H1 (cell line): Measurements from ENCODE around the gene CCNT2. TPM values are rescaled to one million over a fixed set of nuclear protein-coding genes. Genes with fewer than 3 reads are reported as not detected.

Experiments used
- CTCF ChIA-PET: fragments of 300-600 bp; sonication (Branson Sonifier 250); formaldehyde crosslinking; loops from one replicate; lab custom pipeline; 2021; ENCODE audit not compliant: partially characterized antibody; lab: Charles Lee
- POLR2A ChIA-PET: fragments of 300-600 bp; sonication (Branson Sonifier 250); formaldehyde crosslinking; loops from one replicate; lab custom pipeline; 2021; ENCODE audit warnings: inconsistent platforms; ENCODE audit not compliant: partially characterized antibody; lab: Charles Lee
- DNase-seq, 2 experiments: peaks; one replicate each; pipeline versions ENCODE4 v3.0.0 to v3.0.0-alpha.2; 2010 to 2022; ENCODE audit warnings: low spot score in 2 of 2, low read depth in 1 of 2, mixed read lengths in 1 of 2
- FAIRE-seq: peaks from 2 replicates; lab custom pipeline; 2011; peaks lifted over from hg19 to GRCh38; lab: Jason Lieb, UNC
- H2AFZ ChIP-seq: 2 replicates; pipeline ENCODE4 v1.8.1; 2012; ENCODE audit warnings: low read length, inconsistent platforms
- H2AK5ac ChIP-seq: 2 replicates; pipeline ENCODE4 v1.6.1; 2013; ENCODE audit warnings: low read depth, low read length
- H2BK120ac ChIP-seq: replicated peaks from 2 replicates; pipeline ENCODE3; 2013; ENCODE audit warnings: low read depth, low read length, inconsistent platforms
- H2BK12ac ChIP-seq: 2 replicates; pipeline ENCODE4 v1.6.1; 2013; ENCODE audit warnings: low read depth, low read length
- H2BK15ac ChIP-seq: 2 replicates; pipeline ENCODE4 v1.6.1; 2013; ENCODE audit warnings: low read length
- H2BK20ac ChIP-seq: 2 replicates; pipeline ENCODE4 v1.6.1; 2013; ENCODE audit warnings: low read length
- H2BK5ac ChIP-seq: 2 replicates; pipeline ENCODE4 v1.6.1; 2013; ENCODE audit warnings: low read depth, low read length
- H3K14ac ChIP-seq: 2 replicates; pipeline ENCODE4 v1.6.1; 2013; ENCODE audit warnings: inconsistent platforms; ENCODE audit not compliant: insufficient read length
- H3K18ac ChIP-seq: 2 replicates; pipeline ENCODE4 v1.6.1; 2013; ENCODE audit warnings: low read length; ENCODE audit errors: extremely low read depth
- H3K23ac ChIP-seq: 2 replicates; pipeline ENCODE4 v1.6.1; 2013; ENCODE audit warnings: inconsistent platforms; ENCODE audit not compliant: insufficient read length
- H3K23me2 ChIP-seq: 2 replicates; pipeline ENCODE4 v1.6.1; 2013; ENCODE audit warnings: low read depth, low read length
- H3K27ac ChIP-seq: 2 replicates; pipeline ENCODE4 v1.6.1; 2011; ENCODE audit warnings: low read depth, low read length, inconsistent platforms
- H3K27me3 ChIP-seq, 4 experiments: replicated peaks in 1 of 4; 1 replicate in 1 of 4; 2 replicates in 3 of 4; pipeline versions ENCODE4 v1.6.1 to v1.8.1; 2011 to 2013; ENCODE audit warnings: low read length in 3 of 4, mild to moderate bottlenecking in 3 of 4, inconsistent platforms in 2 of 4, mixed read lengths in 2 of 4, moderate library complexity in 1 of 4; ENCODE audit not compliant: control insufficient read depth in 3 of 4, insufficient read depth in 3 of 4; ENCODE audit errors: extremely low read depth in 1 of 4
- H3K36me3 ChIP-seq, 4 experiments: 2 replicates each; pipeline versions ENCODE4 v1.6.1 to v1.8.1; 2011 to 2013; ENCODE audit warnings: mild to moderate bottlenecking in 4 of 4, low read length in 3 of 4, moderate library complexity in 2 of 4, control low read depth in 1 of 4, inconsistent platforms in 1 of 4; ENCODE audit not compliant: insufficient read depth in 4 of 4, control insufficient read depth in 2 of 4
- H3K4ac ChIP-seq: replicated peaks from 2 replicates; pipeline ENCODE3; 2013; ENCODE audit warnings: low read length, low read depth, mixed read lengths, inconsistent platforms; ENCODE audit not compliant: insufficient read length
- H3K4me1 ChIP-seq, 4 experiments: replicated peaks in 1 of 4; 1 replicate in 1 of 4; 2 replicates in 3 of 4; pipeline versions ENCODE4 v1.6.1 to v1.8.1; 2011 to 2013; ENCODE audit warnings: low read length in 3 of 4, inconsistent platforms in 2 of 4, mixed read lengths in 1 of 4; ENCODE audit not compliant: insufficient read depth in 4 of 4, control insufficient read depth in 3 of 4
- H3K4me2 ChIP-seq, 2 experiments: 2 replicates each; pipeline versions ENCODE4 v1.6.1 to v1.8.1; 2011 to 2013; ENCODE audit warnings: low read depth in 2 of 2, low read length in 2 of 2, control low read depth in 1 of 2, inconsistent platforms in 1 of 2, mild to moderate bottlenecking in 1 of 2; ENCODE audit not compliant: insufficient read depth in 1 of 2
- H3K4me3 ChIP-seq, 4 experiments: fragments of 200-600, 300-600 bp in 1 of 4; sonication (generic), shearing (Covaris generic), sonication (Bioruptor Twin) in 1 of 4; 2 replicates each; pipeline versions ENCODE4 v1.5.1 to v1.8.1; 2011 to 2016; ENCODE audit warnings: low read length in 4 of 4, low read depth in 3 of 4, control low read depth in 2 of 4, inconsistent platforms in 2 of 4, mild to moderate bottlenecking in 2 of 4, mixed read lengths in 1 of 4, moderate library complexity in 1 of 4; ENCODE audit not compliant: insufficient read depth in 2 of 4; ENCODE audit errors: extremely low read depth in 1 of 4
- H3K56ac ChIP-seq: replicated peaks from 2 replicates; pipeline ENCODE3; 2013; ENCODE audit warnings: low read depth, mild to moderate bottlenecking, mixed read lengths, low read length, inconsistent platforms; ENCODE audit not compliant: insufficient read length
- H3K79me1 ChIP-seq: 2 replicates; pipeline ENCODE4 v1.6.1; 2013; ENCODE audit warnings: low read depth, low read length, control low read depth
- H3K79me2 ChIP-seq, 2 experiments: 2 replicates each; pipeline versions ENCODE4 v1.6.1 to v1.8.1; 2012 to 2013; ENCODE audit warnings: low read length in 2 of 2, mild to moderate bottlenecking in 2 of 2, inconsistent platforms in 1 of 2; ENCODE audit not compliant: insufficient read depth in 2 of 2, control insufficient read depth in 1 of 2
- H3K9ac ChIP-seq, 4 experiments: replicated peaks in 1 of 4; 1 replicate in 1 of 4; 2 replicates in 3 of 4; pipeline versions ENCODE4 v1.6.1 to v1.8.1; 2011 to 2013; ENCODE audit warnings: low read depth in 3 of 4, low read length in 3 of 4, control low read depth in 2 of 4, mild to moderate bottlenecking in 2 of 4, moderate library complexity in 2 of 4, inconsistent platforms in 1 of 4; ENCODE audit errors: extremely low read depth in 1 of 4
- H3K9me3 ChIP-seq, 2 experiments: 2 replicates each; pipeline versions ENCODE4 v1.6.1 to v1.8.1; 2012 to 2013; ENCODE audit warnings: mild to moderate bottlenecking in 2 of 2, moderate library complexity in 2 of 2, control low read depth in 1 of 2, inconsistent platforms in 1 of 2, low read depth in 1 of 2, low read length in 1 of 2, mixed read lengths in 1 of 2; ENCODE audit not compliant: insufficient read depth in 2 of 2
- H4K20me1 ChIP-seq, 2 experiments: replicated peaks in 1 of 2; 2 replicates each; pipeline versions ENCODE3 to v1.8.1; 2011 to 2013; ENCODE audit warnings: inconsistent platforms in 2 of 2, low read length in 2 of 2, mild to moderate bottlenecking in 1 of 2; ENCODE audit not compliant: insufficient read depth in 2 of 2, control insufficient read depth in 1 of 2
- H4K5ac ChIP-seq: 2 replicates; pipeline ENCODE4 v1.6.1; 2013; ENCODE audit warnings: low read length, low read depth, mixed read lengths, inconsistent platforms; ENCODE audit not compliant: insufficient read length
- H4K8ac ChIP-seq: 2 replicates; pipeline ENCODE4 v1.8.0; 2013; ENCODE audit warnings: mild to moderate bottlenecking, moderate library complexity, low read length, inconsistent platforms; ENCODE audit not compliant: insufficient read depth; ENCODE audit errors: extremely low read depth
- H4K91ac ChIP-seq: replicated peaks from 2 replicates; pipeline ENCODE3; 2013; ENCODE audit warnings: low read length, mixed read lengths, inconsistent platforms; ENCODE audit not compliant: insufficient read length
- ATF2 ChIP-seq: IDR thresholded peaks from 2 replicates; pipeline ENCODE4 v1.6.1; 2012; ENCODE audit warnings: low read length, inconsistent platforms
- CHD2 ChIP-seq: IDR thresholded peaks from 2 replicates; pipeline ENCODE4 v1.6.1; 2012; ENCODE audit warnings: low read length, improper control_type of control experiment
- FOSL1 ChIP-seq: IDR thresholded peaks from 2 replicates; pipeline ENCODE4 v1.6.1; 2011; ENCODE audit warnings: mild to moderate bottlenecking, low read depth, low read length, moderate library complexity; ENCODE audit not compliant: insufficient read depth
- GABPA ChIP-seq: IDR thresholded peaks from 2 replicates; pipeline ENCODE4 v1.6.1; 2011; ENCODE audit warnings: mild to moderate bottlenecking, low read length, moderate library complexity, borderline replicate concordance; ENCODE audit not compliant: insufficient read depth
- GTF2F1 ChIP-seq: IDR thresholded peaks from 2 replicates; pipeline ENCODE4 v1.6.1; 2012; ENCODE audit warnings: low read depth, low read length, improper control_type of control experiment, borderline replicate concordance
- HDAC2 ChIP-seq, 2 experiments: fragments of 300-600 bp in 1 of 2; sonication (generic) in 1 of 2; IDR thresholded peaks; 2 replicates each; pipeline ENCODE4 v1.6.1; 2011 to 2012; ENCODE audit warnings: low read depth in 2 of 2, low read length in 2 of 2, mild to moderate bottlenecking in 2 of 2, moderate library complexity in 2 of 2, borderline replicate concordance in 1 of 2, inconsistent platforms in 1 of 2
- MAFK ChIP-seq: IDR thresholded peaks from 2 replicates; pipeline ENCODE4 v1.6.1; 2012; ENCODE audit warnings: low read depth, mild to moderate bottlenecking, improper control_type of control experiment, low read length
- RBBP5 ChIP-seq: IDR thresholded peaks from 2 replicates; pipeline ENCODE4 v1.7.1; 2012; ENCODE audit warnings: low read depth, mild to moderate bottlenecking, inconsistent platforms, low read length, moderate library complexity, borderline replicate concordance
- RXRA ChIP-seq: IDR thresholded peaks from 2 replicates; pipeline ENCODE4 v1.6.1; 2011; ENCODE audit warnings: low read depth, mild to moderate bottlenecking, low read length, moderate library complexity; ENCODE audit not compliant: insufficient read depth
- SAP30 ChIP-seq: fragments of 300-600 bp; sonication (generic); IDR thresholded peaks from 2 replicates; pipeline ENCODE4 v1.7.1; 2012; ENCODE audit warnings: low read length, moderate library complexity, mild to moderate bottlenecking, inconsistent platforms; ENCODE audit not compliant: insufficient read depth, insufficient replicate concordance
- SP2 ChIP-seq: IDR thresholded peaks from 2 replicates; pipeline ENCODE4 v1.6.1; 2012; ENCODE audit warnings: mild to moderate bottlenecking, low read length, inconsistent platforms
- TAF1 ChIP-seq: IDR thresholded peaks from 2 replicates; pipeline ENCODE4 v1.6.1; 2011; ENCODE audit warnings: mild to moderate bottlenecking, low read depth, low read length
- TAF7 ChIP-seq: optimal IDR thresholded peaks from 2 replicates; pipeline ENCODE3; 2011; ENCODE audit warnings: low read depth, mild to moderate bottlenecking, inconsistent platforms, low read length, moderate library complexity, borderline replicate concordance
- polyA plus RNA-seq, 7 experiments: library from polyadenylated mRNA; depleted of rRNA in 3 of 7; stranded (reverse) in 5 of 7; unstranded in 2 of 7; fragments of >200 nt in 5 of 7; fragments of 200-250 nt in 2 of 7; gene quantifications; 1 replicate in 5 of 7; 2 replicates in 1 of 7; 4 replicates in 1 of 7; pipeline versions ENCODE4 v1.2.1 to v1.2.3, GENCODE V29; 2011 to 2013; ENCODE audit warnings: missing spikeins in 2 of 7, mixed read lengths in 2 of 7
- total RNA-seq: library from RNA; stranded (reverse); fragmentation: NEBNext Ultra II Directional; extraction: Animal tissue kit (Norgen Biotek cat#: 25700); gene quantifications from 2 replicates; pipeline ENCODE4 v1.2.1, GENCODE V29; 2021

Gene CCNT2
- total and polyA plus RNA-seq, 2 of the 8 experiments (the other 6 are each of a cell fraction or from before 2014, with no cell fraction given): 13.0 to 39.7 TPM

- Histone ChIP-seq H4K20me1 (no peaks in the 10 kb centered on the region), H3K9me3 (peaks cover 2 to 3% of the 10 kb centered on the region in 2 experiments; a peak in 1 of 4 replicates), H3K27ac (no peak overlapping the region), H3K4me3 (no peak overlapping the region), H2BK120ac (no peak overlapping the region), H3K4ac (no peak overlapping the region), H3K18ac (no peak overlapping the region), H3K4me2 (no peak overlapping the region), H3K23ac (no peak overlapping the region), H2AFZ (no peak overlapping the region), H4K91ac (no peak overlapping the region), H3K79me2 (no peaks in the 10 kb centered on the region), H2BK12ac (no peak overlapping the region), H3K9ac (no peak overlapping the region), H2BK5ac (no peak overlapping the region), H3K27me3 (no peaks in the 10 kb centered on the region; a peak in 1 of 7 replicates), H3K79me1 (no peaks in the 10 kb centered on the region), H3K56ac (no peak overlapping the region), H4K5ac (no peak overlapping the region), H2BK20ac (no peak overlapping the region), H4K8ac (no peak overlapping the region), H3K36me3 (no peaks in the 10 kb centered on the region), H2BK15ac (no peak overlapping the region), H2AK5ac (no peak overlapping the region), H3K14ac (no peak overlapping the region), H3K23me2 (no peaks in the 10 kb centered on the region; the same call in 1 of the 2 replicates), H3K4me1 (0 out of 7 replicates have a peak, but pooled peaks cover 0 to 1% (median 0%) of the 10 kb centered on the region in 4 experiments)
- CTCF ChIA-PET: no interaction called here
- POLR2A ChIA-PET: no interaction called here
- no peak for FAIRE-seq
- DNase-seq: no peak
- TF ChIP-seq TAF7: no peak
- no peak for TF ChIP-seq SP2
- TF ChIP-seq TAF1: no peak
- no peak for TF ChIP-seq GTF2F1
- TF ChIP-seq GABPA: no peak
- TF ChIP-seq SAP30: no peak
- TF ChIP-seq RXRA: no peak
- no peak for TF ChIP-seq RBBP5
- no peak for TF ChIP-seq CHD2
- TF ChIP-seq ATF2: no peak
- no peak for TF ChIP-seq MAFK
- TF ChIP-seq FOSL1: no peak
- no peak for TF ChIP-seq HDAC2 (IDR thresholded peaks at IDR 0.05; ENCODE audit: borderline replicate concordance in 1 of 2, low read depth in 2 of 2, low read length in 2 of 2)
Observed at GRCh38 chr2:134912361-134912760, 6.3 kb upstream of the CCNT2 start.
